GM12873 (cell line): Measurements from ENCODE around the gene ABCC9.

ENCODE experiments used
- CTCF ChIP-seq: IDR thresholded peaks from 2 replicates; pipeline ENCODE4 v1.5.1; 2012; ENCODE audit warnings: low read depth, mild to moderate bottlenecking, moderate library complexity, low read length, control low read depth; ENCODE audit not compliant: insufficient read depth; ENCODE audit errors: missing control alignments

The ABCC9 gene

DNA sequence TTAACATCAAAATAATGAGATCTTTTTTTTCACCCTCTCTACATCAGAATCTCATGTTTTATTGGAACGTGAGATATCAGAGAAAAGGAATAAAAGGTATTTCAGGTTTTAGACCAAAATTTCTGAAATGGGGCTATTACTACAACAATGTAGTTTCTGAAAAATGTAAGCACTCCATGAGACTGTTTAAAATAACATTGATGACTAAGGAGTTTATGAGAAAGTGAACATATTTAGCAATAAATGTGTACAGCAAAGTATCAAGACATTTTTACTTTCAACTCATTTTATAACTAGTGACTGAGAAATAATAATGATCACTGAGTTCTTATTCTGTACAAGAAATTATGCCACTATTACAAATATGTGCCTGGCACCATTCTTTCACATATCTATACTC, 39.3 kb upstream of the ABCC9 start:
- TF ChIP-seq CTCF: no peak

- no peak for TF ChIP-seq CTCF
Measured at GRCh38 chr12:21975293-21975692, 34.1 kb upstream of the ABCC9 start.

GRCh38 chr12:21973221-21973620, 32.0 kb upstream of the ABCC9 start:
- no peak for TF ChIP-seq CTCF

GRCh38 chr12:21972055-21972454, 30.8 kb upstream of the ABCC9 start:
- TF ChIP-seq CTCF: no peak

DNA sequence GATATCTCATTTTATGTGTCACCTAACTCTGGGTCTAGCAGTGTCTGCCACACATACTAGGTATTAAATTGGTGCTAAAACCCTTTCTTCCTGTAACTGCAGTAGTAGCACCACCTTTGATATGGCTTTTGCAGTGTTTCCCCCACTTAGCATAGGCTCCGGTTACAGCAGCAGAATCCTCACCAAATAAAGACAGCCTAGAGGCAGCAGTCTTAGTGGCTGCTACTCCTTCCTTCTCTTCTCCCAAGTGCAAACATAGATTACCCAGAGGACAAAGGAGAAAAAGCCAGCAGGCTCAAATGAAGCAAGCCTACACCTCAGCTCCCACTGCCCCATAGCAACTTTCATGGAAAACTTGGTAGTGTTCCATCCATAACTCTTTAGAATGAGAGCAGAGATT, 30.1 kb upstream of the ABCC9 start:
- TF ChIP-seq CTCF: no peak

- TF ChIP-seq CTCF: peak; percentile 1
Measured at GRCh38 chr12:21962821-21963220, 21.6 kb upstream of the ABCC9 start.

- no peak for TF ChIP-seq CTCF
Measured at GRCh38 chr12:21962236-21962635, 21.0 kb upstream of the ABCC9 start.
